Germinal center (tissue), 1 donor: Measurements from ENCODE around the gene CATSPERD.

Experiments used
- DNase-seq: peaks from one replicate; pipeline ENCODE4 v3.0.0; 2012; ENCODE audit warnings: mixed read lengths, low spot score

The CATSPERD gene

GRCh38 chr19:5827342-5827890 is 107.0 kb downstream of the CATSPERD start:
- DNase-seq = no peak

- DNase-seq = peak; percentile 99
Measured at GRCh38 chr19:5827891-5828660, 107.6 kb downstream of the CATSPERD start.
